ENCODE measurements around the gene MKLN1.

The MKLN1 gene

DNA sequence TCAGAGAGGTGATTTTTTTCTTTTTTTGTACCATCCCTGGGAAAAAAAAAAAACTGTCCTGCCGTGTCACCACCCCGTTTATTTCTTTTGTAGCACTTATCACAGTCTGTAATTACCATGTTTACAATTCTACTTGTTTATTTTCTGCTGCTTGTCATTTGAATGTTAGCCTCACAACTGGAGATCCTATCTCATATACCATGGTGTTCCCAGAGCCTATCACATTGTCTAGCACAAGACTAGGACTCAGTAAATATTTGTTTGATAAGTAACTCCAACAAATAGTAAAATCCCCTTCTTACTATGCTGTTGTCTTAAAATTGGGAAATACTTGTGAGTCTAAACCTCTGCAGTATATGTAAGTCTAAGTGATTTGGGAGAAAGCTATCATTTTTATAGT, 36.0 kb downstream of the MKLN1 start:
- H3K36me3 ChIP-seq (ENCODE audit: low read depth): no peaks in the 10 kb centered on the region
- no peaks in the 10 kb centered on the region for H3K9me3 ChIP-seq (ENCODE audit: severe bottlenecking)
- ATAC-seq (ENCODE audit: low read depth) (no peak), DNase-seq (ENCODE audit: low spot score) (no peak)
- no peaks in the 10 kb centered on the region for H3K27me3 ChIP-seq (ENCODE audit: insufficient read depth, poor library complexity, severe bottlenecking)
- H3K4me3 ChIP-seq (ENCODE audit: severe bottlenecking): no peak overlapping the region
- TF ChIP-seq, protein P1, sequence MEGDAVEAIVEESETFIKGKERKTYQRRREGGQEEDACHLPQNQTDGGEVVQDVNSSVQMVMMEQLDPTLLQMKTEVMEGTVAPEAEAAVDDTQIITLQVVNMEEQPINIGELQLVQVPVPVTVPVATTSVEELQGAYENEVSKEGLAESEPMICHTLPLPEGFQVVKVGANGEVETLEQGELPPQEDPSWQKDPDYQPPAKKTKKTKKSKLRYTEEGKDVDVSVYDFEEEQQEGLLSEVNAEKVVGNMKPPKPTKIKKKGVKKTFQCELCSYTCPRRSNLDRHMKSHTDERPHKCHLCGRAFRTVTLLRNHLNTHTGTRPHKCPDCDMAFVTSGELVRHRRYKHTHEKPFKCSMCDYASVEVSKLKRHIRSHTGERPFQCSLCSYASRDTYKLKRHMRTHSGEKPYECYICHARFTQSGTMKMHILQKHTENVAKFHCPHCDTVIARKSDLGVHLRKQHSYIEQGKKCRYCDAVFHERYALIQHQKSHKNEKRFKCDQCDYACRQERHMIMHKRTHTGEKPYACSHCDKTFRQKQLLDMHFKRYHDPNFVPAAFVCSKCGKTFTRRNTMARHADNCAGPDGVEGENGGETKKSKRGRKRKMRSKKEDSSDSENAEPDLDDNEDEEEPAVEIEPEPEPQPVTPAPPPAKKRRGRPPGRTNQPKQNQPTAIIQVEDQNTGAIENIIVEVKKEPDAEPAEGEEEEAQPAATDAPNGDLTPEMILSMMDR (IDR thresholded peaks at IDR 0.05; ENCODE audit: poor library complexity, severe bottlenecking): no peak
- H3K27ac ChIP-seq (ENCODE audit: poor library complexity, severe bottlenecking): no peak overlapping the region
- no peaks in the 10 kb centered on the region for H3K4me1 ChIP-seq (ENCODE audit: insufficient read depth, poor library complexity, severe bottlenecking)

DNA sequence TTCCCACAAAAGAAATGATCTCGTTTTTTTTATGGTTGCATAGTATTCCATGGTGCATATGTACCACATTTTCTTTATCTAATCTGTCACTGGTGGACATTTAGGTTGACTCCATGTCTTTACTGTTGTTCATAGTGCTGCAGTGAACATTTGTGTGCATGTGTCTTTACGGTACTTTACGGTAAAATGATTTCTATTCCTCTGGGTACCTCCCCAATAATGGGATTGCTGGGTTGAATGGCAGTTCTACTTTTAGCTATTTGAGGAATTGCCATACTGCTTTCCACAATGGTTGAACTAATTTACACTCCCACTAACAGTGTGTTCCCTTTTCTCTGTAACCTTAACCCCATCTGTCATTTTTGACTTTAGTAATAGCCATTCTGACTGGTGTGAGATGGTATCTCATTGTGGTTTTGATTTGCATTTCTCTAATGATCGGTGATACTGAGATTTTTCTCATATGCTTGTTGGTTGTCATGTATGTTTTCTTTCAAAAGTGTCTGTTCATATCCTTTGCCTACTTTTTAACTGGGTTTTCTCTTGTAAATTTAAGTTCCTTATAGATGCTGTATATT, 37.2 kb downstream of the MKLN1 start:
- DNase-seq (ENCODE audit: low spot score): no peak

DNA sequence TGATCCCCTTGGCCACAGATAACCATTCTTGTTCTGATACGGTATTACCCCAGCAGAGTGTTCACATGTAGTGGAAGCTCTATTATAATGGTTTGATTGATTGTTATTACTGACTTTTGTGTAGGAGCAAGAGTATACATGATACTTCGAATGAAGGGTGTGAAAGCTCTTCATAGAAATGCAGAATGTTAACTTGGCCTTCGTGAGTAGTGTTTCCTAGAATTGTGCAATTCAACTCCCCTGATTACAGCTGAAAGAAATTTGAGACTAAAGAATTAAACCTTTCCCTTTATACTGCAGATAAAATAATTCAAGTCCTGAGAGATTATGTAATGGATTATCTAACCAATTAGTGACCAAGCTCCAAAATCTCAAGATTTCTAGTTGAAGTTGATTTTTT, 38.2 kb downstream of the MKLN1 start:
- DNase-seq (ENCODE audit: low spot score) (no peak), ATAC-seq (ENCODE audit: low read depth) (no peak)
- Histone ChIP-seq H3K9me3 (ENCODE audit: severe bottlenecking) (no peaks in the 10 kb centered on the region), H3K27me3 (ENCODE audit: insufficient read depth, poor library complexity, severe bottlenecking) (no peaks in the 10 kb centered on the region), H3K4me1 (ENCODE audit: insufficient read depth, poor library complexity, severe bottlenecking) (peaks cover 21% of the 10 kb centered on the region), H3K27ac (ENCODE audit: poor library complexity, severe bottlenecking) (no peak overlapping the region), H3K36me3 (ENCODE audit: low read depth) (no peaks in the 10 kb centered on the region), H3K4me3 (ENCODE audit: severe bottlenecking) (no peak overlapping the region)
- TF ChIP-seq, protein P1 (IDR thresholded peaks at IDR 0.05; ENCODE audit: poor library complexity, severe bottlenecking): no peak

More for the DNA sequence above, 37.2 kb downstream of the MKLN1 start:
- peaks cover 11% of the 10 kb centered on the region for H3K4me1 ChIP-seq (ENCODE audit: insufficient read depth, poor library complexity, severe bottlenecking)
- H3K9me3 ChIP-seq (ENCODE audit: severe bottlenecking): no peaks in the 10 kb centered on the region
- ATAC-seq (ENCODE audit: low read depth): no peak
- no peak overlapping the region for H3K4me3 ChIP-seq (ENCODE audit: severe bottlenecking)
- H3K36me3 ChIP-seq (ENCODE audit: low read depth): no peaks in the 10 kb centered on the region
- TF ChIP-seq, protein P1 (IDR thresholded peaks at IDR 0.05; ENCODE audit: poor library complexity, severe bottlenecking): no peak
- no peaks in the 10 kb centered on the region for H3K27me3 ChIP-seq (ENCODE audit: insufficient read depth, poor library complexity, severe bottlenecking)
- H3K27ac ChIP-seq (ENCODE audit: poor library complexity, severe bottlenecking): no peak overlapping the region

DNA sequence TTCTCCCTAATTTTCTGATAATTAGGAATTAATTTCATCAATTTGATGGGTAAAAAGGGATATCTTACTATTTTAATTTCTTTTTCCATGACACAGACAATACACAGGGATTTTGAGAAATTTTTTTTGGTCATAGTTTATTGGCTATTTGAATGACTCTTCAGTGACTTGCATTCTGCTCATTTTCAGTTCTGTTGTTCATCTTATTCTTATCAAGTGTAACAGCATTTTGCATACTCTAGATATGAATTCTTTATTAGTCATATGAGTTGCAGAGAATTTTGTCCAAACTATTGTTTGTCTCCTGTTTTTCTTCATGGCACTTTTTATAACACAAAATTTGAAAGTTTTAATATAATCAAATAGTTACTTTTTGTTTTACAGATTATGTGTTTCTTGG, 41.7 kb downstream of the MKLN1 start:
- Histone ChIP-seq H3K9me3 (ENCODE audit: severe bottlenecking) (no peaks in the 10 kb centered on the region), H3K4me3 (ENCODE audit: severe bottlenecking) (no peak overlapping the region), H3K27me3 (ENCODE audit: insufficient read depth, poor library complexity, severe bottlenecking) (no peaks in the 10 kb centered on the region), H3K27ac (ENCODE audit: poor library complexity, severe bottlenecking) (no peak overlapping the region), H3K4me1 (ENCODE audit: insufficient read depth, poor library complexity, severe bottlenecking) (peaks cover 30% of the 10 kb centered on the region), H3K36me3 (ENCODE audit: low read depth) (no peaks in the 10 kb centered on the region)
- TF ChIP-seq, protein P1 (IDR thresholded peaks at IDR 0.05; ENCODE audit: poor library complexity, severe bottlenecking): no peak
- no peak for DNase-seq (ENCODE audit: low spot score)
- ATAC-seq (ENCODE audit: low read depth): no peak

DNA sequence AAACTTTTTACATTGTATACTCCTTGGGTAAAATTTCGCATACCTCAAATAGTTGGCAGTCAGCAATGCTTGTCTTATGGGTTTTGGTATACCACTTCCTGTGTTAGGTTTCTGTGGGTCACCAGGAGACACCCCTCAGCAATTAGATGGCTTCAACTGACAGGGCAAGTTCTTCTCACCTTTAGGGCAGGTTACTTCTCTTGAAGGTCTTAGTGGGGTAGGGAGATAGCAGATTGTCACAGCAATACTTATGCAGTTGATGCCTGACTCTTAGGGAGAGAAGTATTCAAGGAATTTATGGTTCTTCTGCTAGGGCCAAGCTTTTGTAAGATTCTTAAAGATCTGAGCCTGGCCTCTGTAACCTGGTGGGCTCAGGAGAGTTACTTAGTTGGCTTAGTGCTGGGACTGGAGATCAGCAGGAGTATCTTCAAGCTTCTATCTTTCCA, 42.9 kb downstream of the MKLN1 start:
- ATAC-seq (ENCODE audit: low read depth) (peak; percentile 75), DNase-seq (ENCODE audit: low spot score) (no peak)
- H3K27me3 ChIP-seq (ENCODE audit: insufficient read depth, poor library complexity, severe bottlenecking): no peaks in the 10 kb centered on the region
- H3K4me1 ChIP-seq (ENCODE audit: insufficient read depth, poor library complexity, severe bottlenecking): peaks cover 30% of the 10 kb centered on the region
- H3K9me3 ChIP-seq (ENCODE audit: severe bottlenecking): no peaks in the 10 kb centered on the region
- TF ChIP-seq, protein P1 (IDR thresholded peaks at IDR 0.05; ENCODE audit: poor library complexity, severe bottlenecking): no peak
- no peaks in the 10 kb centered on the region; the same call in 1 of the 2 replicates for H3K36me3 ChIP-seq (ENCODE audit: low read depth)
- H3K4me3 ChIP-seq (ENCODE audit: severe bottlenecking): no peak overlapping the region
- H3K27ac ChIP-seq (ENCODE audit: poor library complexity, severe bottlenecking): peak overlapping the region; percentile 21

Data from RWPE2 (cell line).